A172 (cell line): ENCODE results near the gene PDCL2. TPM values are rescaled to one million over a fixed set of nuclear protein-coding genes. Genes with fewer than 3 reads are reported as not detected.
"Not testable (repeated sequence)": the region's sequence is repeated elsewhere in the genome, so short reads cannot be mapped to it uniquely, and the experiment has no call there.

Experiments
- DNase-seq: peaks from one replicate; pipeline ENCODE4 v3.0.0-alpha.2; 2015; ENCODE audit warnings: low spot score
- total RNA-seq: library from RNA; depleted of rRNA; stranded (reverse); fragments of >200 nt; shearing (Covaris generic); gene quantifications from 2 replicates; pipeline ENCODE4 v1.2.3, GENCODE V29; 2014

PDCL2 gene
- total RNA-seq, 1 experiment from 2014 or later, result 2.9 TPM

- no peak for DNase-seq
Observed at GRCh38 chr4:55588160-55588559, 3.9 kb downstream of the PDCL2 start.

DNA sequence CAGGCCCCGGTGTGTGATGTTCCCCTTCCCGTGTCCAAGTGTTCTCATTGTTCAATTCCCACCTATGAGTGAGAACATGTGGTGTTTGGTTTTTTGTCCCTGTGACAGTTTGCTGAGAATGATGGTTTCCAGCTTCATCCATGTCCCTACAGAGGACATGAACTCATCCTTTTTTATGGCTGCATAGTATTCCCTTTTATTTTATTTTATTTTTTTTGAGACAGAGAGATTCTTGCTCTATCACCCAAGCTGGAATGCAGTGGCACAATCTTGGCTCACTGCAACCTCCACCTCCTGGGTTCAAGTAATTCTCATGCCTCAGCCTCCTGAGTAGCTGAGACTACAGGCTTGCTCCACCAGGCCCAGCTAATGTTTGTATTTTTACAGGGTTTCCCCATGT is 9.3 kb downstream of the PDCL2 start:
- not testable (repeated sequence) for DNase-seq

GRCh38 chr4:55578341-55579010 is 13.6 kb downstream of the PDCL2 start:
- no peak for DNase-seq

DNA sequence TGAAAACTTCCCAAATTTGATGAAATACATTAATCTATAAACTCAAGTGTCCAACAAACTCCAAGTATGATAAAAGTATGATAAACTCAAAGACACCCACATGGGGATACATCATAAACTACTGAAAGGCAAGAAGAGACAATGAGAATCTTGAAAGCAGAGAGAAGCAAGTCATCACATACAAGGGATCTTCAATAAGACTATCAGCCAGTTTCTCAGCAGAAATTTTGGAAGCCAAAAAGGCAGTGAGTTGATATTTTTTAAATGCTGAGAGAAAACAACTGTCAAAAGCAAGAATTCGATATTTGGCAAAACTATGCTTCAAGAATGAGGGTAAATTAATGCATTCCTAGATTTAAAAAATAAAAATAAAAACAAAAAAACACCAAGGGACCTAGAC is 16.5 kb downstream of the PDCL2 start:
- no peak for DNase-seq

GRCh38 chr4:55574252-55574651 is 17.8 kb downstream of the PDCL2 start:
- DNase-seq, result no peak

- DNase-seq, result no peak
Observed at GRCh38 chr4:55571806-55572205, 20.2 kb downstream of the PDCL2 start.

DNA sequence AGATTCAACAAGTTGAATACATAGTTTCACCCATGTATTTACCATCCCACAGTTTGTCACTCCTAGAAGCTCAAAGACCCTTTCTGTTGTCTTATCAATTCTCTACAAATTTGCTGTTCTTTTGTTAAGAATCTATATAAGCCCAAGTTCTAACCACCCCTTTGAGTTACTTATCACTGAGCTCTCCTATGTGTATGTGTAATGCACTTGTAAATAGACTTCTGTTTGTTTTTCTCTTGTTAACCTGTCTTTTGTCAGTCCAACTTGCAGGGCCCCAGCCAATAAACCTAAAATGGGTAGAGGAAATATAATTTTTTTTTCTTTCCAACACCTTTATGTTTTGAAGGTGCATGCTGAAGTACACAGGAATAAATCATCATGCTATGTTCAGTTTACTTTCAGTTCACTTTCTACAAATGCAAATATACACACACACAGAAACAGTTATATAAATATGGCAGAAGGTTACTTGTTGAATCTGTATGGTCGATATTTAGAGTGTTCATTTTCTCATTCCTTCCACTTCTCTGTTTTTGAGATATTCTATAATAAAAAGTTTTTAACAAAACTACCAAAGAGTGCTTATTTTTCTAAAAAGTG is 23.0 kb downstream of the PDCL2 start:
- no peak for DNase-seq

DNA sequence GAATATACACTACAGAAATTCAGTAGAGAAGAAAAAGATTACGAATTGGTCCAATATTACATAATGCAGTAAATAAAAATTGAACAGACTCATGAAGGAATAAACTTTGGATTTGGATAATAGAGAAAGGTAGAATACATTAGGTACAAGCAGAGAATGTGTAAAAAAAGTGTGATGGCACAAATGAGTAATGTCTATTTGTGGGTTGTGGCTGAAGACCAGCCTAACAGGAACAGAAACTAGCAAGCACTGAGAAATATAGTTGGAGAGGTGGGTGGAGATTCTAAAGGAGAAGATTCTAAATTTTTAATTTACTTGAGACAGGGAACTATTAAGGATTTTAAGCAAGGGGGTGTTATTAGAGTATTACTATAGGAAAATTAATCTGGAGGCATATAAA is 30.2 kb downstream of the PDCL2 start:
- no peak for DNase-seq

GRCh38 chr4:55560096-55560495 is 31.9 kb downstream of the PDCL2 start:
- no peak for DNase-seq

GRCh38 chr4:55554453-55555030 is 37.5 kb downstream of the PDCL2 start:
- DNase-seq, result peak; percentile 19

- peak; percentile 82 for DNase-seq
Observed at GRCh38 chr4:55553441-55554201, 38.4 kb downstream of the PDCL2 start.

GRCh38 chr4:55551964-55552363 is 40.1 kb downstream of the PDCL2 start:
- not testable (repeated sequence) for DNase-seq

- peak; percentile 93 for DNase-seq
Observed at GRCh38 chr4:55549888-55550287, 42.2 kb downstream of the PDCL2 start.

DNA sequence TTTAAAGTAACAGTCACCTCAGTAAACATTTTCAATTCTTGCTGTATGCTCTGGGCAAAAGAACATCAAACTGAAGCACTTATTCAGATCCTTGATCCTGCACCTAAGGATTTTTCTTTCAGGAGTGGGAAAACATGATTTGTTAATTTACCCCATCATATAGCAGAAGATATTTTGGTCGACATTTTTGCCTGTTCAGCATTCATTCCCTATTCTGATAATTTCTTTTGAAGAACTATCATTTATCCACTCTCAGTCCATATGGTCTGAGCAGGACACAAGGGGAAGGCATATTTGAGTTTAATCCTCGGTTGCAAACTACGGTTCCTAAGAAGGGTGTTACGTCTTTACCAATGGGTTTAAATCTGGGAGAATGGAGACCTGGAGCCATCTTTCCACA is 44.1 kb downstream of the PDCL2 start:
- DNase-seq, result no peak

- no peak for DNase-seq
Observed at GRCh38 chr4:55547466-55547770, 44.6 kb downstream of the PDCL2 start.

- DNase-seq, result peak; percentile 64
Observed at GRCh38 chr4:55546756-55547465, 45.1 kb downstream of the PDCL2 start, which contains the start of gene CLOCK. CLOCK (minus strand) TSS chr4:55546909; CDS start chr4:55482785, 64,124 bp downstream.

DNA sequence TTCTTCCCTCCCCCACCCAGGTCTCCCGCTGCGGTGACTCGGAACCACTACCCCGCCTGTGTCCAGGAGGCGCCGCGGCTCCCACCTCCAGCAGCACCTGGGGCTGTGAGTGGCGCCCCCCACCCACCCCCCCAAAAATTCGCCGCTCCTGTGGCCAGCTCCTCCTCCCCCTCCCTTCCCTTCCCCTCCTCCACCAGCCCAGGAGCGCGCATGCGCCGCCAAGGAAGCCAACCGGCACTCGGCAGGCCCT is 45.6 kb downstream of the PDCL2 start:
- no peak for DNase-seq

DNA sequence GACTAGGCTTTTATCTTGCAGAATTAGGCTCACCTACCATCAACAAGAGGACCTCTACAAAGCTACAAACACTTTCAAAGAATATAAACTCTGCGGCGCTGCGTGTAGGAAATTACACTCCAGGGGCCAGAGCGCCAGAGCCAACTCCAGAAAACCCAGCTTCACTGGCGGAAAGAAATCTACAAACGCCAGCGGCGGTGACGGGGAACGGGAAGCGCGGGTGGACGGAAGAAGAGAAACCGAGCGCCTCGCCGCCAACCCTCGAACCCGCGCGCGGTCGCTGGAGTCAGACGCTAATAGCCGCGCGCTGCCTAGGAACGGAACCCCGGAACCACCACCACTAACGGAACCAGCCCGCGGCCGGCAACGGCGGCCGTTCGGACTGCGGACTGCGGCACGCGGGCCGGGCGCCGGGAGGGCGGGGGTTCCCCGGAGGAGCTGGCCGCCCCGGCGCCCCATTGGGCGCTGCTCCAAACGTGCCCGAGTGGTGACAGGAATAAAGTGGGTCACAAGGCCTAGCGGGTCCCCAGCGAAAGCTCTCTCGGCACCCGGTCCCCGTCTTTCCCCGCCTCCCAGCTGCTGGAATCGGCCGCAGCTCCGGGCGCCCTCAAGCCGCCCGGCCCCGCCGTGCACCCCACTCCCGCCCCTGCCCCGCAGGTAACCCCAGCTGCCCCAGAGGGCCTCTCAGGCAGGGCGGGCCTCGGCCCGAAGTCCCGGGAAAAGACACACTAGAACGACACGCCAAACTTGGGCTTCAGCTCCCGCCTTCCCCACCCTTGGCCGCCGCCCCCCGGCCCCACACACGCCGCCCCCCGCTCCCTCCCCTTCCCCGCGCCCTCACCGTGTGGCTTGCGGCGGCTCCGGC is 46.2 kb downstream of the PDCL2 start:
- DNase-seq, result peak; percentile 41

DNA sequence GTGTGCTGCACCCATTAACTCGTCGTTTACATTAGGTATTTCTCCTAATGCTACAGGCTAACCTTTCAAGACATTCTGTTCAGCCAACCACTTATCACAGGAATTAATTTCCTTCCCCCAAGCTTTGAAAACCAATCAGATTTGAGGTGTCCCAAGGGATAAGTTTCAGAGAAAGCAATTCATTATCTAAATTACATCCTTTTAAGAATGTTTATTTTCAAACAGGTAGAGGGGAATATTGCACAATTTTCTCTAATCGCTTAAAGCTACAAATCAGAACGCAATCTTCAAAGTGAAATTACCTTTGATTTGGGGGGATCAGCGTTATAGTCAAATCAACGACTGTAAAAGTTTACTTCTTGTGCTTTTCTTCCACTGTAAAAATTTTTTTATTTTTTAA is 46.9 kb downstream of the PDCL2 start:
- peak; percentile 14 for DNase-seq

DNA sequence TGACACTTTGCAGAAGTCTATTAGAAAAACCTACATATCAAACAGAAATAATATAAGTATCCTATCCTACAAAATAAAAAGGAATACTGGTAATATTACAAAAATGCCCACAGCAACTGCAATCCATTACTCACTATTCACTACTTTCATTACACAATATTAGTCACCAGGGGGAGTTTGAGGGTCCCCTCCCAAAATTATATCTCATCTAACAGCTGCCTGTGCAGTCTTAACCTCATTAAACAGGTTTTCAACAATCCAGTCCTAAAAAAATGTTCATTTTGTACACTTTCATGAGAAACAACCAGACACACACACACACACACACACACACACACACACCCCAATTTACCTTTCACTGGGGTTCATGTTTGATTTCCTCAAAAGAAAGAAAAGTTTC is 48.2 kb downstream of the PDCL2 start:
- no peak for DNase-seq

DNA sequence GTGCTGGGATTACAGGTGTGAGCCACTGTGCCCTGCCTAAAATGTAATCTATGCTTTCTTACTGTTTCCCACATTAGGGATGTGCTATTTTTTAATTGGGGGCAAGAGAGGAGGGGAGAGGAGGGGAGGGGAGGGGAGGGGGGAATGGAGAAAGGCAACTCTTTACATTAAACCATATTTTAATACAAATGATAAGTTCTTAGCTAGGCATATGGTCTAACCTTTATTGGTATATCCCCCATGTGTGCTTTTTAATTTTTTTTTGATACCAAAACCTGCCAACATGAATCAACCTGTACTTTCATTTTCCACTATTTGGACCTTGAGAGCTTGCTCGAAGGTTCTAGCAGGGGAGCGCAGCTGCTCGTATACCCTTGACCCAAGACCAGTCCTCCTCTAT is 51.8 kb downstream of the PDCL2 start:
- no peak for DNase-seq
